ENCODE measurements around the gene SARDH.
A peak's percentile ranks its signal among the peaks of the same experiment; 100 is the strongest.
"Not testable (repeated sequence)": the region's sequence is repeated elsewhere in the genome, so short reads cannot be mapped to it uniquely, and the experiment has no call there.

SARDH gene

DNA sequence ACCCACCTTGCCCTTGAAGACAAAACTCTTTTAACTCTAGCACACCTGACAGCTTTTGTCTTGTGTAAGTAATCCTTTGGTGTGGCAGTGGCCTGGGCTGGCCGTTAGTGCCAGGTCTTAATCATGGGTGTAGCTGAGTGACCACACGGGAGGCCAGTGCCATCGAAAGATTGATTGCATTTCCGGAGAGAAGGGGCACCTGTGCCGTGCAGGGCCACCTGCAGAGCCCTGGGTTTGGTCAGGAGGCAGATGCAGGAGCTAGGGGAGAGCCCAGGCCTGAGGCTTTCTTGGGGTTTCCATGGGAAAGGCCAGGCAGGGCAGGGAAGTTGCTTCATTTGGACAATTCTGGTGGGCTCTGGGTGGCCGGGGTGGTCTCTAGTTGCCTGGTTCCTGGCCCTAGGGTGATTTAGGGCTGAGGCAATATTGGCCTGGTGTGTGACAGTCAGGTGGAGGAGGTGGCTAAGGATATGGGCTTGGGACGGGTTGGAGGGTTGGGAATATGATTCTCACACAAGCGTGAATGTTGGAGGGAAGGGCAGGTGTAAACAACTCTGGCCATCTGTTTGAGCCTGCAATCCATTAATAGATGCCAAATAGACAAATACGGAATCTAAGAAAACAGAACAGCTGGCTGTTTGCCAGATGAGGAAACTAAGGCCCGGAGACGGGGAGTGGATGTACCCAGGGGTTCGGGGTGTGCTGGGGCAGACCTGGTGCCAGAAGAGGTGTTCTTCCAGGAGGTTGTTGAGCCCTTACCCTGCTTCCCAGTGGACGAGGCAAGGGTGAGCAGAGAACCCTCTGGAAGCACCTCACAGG, 97.4 kb downstream of the SARDH start:
- no peak for DNase-seq

DNA sequence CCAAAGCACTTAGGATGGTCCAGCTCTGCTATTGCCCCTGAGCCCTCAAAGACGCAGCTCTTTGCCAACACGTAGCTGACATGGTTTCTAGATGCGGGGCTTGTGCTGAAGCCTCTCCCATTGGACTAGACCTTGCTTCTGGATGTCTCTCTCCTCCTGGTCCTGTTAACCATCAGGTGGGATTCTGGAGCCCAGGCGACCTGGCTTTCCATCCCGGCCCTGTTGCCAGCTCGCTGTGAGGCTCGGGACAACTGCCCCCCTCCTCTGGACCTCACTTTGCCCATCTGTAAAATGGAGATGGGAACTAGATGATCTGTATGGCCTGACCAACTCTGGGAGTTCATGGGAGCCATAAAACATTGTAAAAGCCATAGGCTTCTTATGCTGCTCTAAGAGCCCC, 98.0 kb downstream of the SARDH start:
- no peak for DNase-seq

DNA sequence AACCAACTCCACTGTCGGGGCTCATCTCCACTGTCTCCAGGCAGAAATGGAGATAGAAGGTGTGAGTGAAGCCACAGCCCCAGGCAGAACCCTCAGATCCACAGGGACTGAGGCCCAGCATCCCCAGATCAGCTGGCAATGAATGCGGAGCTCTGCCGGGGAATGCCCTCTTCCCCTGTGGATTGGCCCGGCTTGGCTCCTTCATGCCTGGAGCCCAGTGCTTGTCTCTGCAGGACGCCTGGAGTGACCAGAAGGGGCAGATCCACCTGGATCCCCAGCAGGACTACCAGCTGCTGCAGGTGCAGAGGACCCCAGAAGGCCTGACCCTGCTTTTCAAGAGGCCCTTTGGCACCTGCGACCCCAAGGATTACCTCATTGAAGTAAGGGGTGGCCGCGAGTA, 98.5 kb downstream of the SARDH start:
- no peak for DNase-seq

DNA sequence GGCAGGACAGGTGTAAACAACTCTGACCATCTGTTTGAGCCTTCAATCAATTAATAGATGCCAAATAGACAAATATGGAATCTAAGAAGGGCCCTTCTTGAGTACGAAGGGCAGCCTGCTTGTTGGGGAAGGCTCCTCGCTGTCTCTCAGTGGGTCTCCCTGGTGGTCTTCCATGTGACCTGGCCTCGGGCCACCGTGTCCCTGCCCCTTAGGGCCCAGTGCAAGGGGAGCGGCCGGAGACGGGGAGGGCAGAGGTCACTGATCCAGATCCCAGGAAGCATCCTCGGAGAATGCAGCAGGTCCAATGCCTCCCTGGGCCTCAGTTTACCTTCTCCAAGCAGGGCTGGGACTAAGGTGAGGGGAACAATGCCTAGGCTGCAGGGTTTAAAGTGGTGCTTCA, 99.4 kb downstream of the SARDH start:
- DNase-seq: no peak

DNA sequence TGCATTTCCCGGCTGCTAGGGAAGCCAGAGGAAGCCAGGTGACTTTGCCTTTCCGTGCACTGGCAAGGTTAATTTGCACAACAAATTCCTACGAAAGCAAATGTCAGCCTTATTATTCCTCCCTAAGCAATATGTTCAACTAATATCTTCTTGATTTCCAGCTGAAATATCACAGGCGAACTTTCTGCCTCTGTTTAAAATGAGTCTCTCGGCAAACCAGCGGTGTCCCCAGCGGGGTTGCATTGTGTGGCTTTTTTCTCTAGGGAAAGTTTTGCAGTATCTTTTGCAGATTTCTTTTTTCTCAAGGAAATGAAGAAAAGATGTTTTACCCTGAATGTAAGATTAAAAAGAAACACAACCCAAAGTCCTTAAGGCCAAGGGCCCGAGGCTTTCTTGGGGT, 100.1 kb downstream of the SARDH start:
- DNase-seq: no peak

DNA sequence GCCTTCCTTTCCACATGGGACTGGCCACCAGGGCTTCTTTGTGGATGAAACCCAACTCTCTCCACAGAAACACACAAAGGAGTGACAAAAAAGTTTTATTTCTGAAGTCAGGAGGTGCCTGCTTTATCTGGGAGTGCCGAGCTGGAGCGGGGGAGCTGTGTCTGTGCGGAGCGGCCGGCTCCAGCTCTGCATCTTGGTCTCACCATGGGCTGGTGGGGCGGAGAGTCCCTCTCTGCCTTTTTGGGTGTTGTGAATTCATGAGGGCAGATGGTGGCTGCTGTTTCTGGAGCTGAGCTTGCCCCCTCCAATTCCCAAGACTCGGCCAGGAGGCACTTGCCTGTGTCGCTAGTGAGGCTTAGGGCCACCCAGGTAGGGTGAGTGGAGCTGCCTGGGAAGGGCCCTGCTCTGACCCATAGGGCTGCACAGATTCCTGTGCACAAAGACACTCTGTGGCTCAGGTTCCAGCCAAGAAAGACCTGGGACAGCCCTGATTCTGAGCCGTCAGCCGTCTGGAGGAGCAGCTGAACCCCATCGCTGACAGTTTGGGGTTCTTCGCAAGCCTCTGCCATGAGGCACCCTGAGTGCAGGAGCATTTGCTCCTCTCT, 100.6 kb downstream of the SARDH start:
- DNase-seq: no peak

DNA sequence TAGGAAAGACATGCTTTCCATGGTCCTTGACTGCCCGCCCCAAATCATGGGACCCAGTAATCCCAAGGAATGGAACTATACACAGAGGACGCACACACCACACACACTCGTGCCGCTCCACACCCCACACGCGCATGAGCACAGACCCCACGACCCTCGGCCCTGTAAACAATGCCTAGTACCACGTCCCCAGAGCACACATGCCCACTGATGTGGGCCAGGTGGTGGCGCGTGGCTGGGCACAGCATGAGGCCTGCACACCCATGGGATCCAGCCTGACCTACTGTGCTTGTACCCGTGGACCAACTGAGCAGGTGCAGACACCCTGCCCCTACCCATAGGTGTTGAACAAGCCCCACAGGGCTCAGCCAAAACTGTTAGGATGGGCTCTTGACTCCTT, 101.2 kb downstream of the SARDH start:
- DNase-seq: no peak

DNA sequence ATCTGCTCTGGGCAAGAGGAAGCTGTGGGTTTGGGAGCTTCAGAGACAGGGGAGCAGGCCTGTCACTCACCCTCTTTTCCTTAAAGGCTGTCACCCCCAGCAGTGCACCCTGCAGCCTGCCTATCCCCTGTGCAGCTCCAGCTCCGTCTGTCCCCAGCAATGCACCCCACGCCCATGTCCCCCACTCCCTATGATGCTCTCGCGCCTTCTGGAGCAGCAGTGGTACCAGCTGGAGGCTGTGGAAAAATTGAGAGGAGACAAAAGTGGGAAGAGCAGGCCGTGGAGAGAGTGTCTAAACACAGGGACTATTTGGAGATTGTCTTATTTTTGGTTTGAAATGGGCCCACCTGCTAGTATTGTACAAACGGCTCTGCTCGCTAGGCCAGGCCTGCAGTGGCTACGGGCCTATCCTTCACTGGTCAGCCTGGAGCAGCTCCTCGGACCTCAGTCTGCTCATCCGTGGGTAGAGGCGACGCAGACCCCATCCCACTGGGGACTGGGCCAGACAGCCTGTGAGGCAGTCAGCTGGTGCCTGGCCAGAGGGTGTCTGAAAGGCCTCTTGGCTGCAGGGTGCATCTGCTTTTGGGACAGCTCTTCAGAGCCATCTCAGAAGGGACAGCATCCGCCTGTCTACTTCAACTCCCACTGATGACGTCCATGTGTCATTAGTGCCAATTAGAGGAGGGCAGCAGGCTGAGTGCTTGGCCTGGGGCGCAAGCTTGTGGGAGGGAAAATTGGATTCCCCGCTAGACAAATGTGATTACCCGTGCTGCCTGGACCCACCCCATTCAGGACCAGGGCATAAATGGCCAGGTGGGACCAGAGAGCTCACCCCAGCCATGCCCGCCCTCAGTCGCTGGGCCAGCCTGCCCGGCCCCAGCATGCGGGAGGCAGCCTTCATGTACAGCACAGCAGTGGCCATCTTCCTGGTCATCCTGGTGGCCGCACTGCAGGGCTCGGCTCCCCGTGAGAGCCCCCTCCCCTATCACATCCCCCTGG, 102.3 kb downstream of the SARDH start, which contains the start of gene DBH:
DBH (plus strand) TSS at position 831 of the 999 bp plus-strand sequence; CDS start at position 840, 9 bp downstream.
- DNase-seq: no peak

DNA sequence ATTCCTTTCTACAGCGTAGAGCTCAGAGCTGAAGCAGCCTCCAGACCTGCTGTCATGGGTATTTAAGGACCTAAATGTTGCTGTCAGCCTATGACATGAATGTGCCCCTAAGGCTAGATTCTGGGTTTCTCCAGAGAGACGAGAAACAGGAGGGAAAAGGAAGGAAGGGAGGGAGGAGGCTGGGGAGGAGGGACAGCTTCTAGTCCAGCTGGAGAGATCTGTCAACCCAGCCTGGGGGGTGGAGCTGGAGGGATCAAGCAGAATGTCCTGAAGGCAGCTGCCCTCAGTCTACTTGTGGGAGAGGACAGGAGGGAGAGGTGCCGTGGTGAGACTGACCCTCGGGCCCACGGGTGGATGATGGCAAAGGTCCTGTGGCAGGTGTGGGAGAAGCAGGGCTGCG, 103.1 kb downstream of the SARDH start:
- DNase-seq: no peak

DNA sequence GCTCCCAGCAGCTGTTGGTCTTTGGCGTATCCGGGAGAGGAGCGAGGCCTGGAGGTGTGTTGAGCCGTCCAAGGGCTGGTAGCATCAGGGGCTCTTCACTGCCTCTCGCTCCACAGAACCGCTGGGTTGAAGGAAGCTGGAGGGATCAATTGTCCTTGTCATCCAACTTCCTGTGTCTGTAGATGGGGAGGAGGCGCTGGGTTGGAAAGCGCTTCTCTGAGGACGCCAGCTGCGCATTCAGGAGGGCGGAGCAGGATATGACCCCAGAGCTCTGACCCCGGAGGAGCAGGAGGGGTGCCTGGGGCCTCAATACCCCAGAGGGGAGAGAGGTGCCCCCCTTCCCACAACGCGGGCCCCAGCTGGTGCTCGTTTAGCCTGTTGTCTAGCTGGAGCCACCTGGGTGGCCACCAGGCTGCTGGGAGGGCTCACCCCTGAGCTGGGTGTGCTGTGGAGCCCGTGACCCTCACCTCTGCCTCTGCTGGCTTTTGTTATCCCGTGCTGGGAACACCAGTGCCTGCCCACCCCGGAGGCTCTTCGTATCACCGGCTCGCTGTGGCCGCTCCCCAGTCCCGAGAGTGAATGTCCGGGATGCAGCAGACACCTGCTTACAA, 104.0 kb downstream of the SARDH start:
- no peak for DNase-seq

DNA sequence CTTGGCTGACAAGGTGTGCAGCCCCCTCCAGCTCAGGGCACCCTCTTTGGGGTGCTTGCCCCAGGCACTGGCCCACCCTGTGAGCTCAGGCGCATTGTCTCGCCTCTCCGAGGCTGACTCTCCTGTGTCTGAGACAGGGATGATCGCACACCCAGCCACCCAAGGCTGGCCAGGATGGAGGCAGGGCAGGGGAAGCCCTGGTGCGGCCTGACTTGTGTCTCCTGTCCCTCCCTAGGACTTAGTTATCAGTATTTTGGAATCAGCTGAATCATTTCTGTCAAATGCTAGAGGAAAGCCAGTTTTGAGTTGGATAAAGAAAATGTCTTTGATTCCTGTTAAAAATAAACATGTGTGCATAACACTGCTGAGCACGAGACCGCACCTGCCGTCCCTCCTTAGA, 104.5 kb downstream of the SARDH start:
- DNase-seq: no peak

DNA sequence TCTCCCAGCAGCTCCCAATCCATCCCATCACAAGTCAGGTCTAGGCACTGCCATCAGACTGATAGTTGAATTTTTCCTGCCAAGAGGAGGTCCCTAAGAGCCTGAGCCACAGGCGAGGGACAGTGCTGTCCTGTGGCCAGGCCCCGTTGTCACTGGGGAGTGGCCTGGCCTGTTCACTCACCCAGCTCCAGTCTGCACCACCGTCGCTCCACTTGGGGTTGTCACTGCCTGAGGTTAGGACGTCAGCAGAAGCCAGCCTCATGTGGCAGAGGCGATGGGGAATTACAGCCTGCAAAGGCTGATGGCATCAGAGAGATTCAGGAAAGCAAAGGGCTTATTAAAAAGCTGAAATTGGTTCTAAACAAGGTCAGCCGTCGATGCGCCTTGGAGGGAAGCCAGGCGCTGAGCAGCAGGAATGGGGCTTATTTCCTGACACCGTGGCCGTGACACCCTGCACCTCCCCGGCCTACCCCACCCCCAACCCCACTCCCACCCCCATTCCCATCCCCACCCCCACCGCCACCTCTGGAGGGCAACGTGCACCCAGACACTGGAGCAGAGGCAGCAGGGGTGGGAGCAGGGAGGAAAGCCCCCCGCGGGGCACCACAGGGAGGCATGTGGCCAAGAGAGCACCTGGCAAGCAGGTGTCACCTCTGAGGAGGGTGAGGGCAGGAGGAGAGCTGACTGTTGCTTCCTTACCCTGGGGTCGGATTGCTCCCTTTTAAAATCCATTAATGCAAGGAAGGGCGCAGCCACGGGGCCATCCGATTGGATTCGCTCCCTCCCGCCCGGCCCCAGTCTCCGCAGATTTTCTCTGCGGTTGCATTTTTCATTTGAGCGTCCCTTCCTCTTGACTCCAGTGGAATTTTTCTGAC, 105.1 kb downstream of the SARDH start:
- no peak for DNase-seq

DNA sequence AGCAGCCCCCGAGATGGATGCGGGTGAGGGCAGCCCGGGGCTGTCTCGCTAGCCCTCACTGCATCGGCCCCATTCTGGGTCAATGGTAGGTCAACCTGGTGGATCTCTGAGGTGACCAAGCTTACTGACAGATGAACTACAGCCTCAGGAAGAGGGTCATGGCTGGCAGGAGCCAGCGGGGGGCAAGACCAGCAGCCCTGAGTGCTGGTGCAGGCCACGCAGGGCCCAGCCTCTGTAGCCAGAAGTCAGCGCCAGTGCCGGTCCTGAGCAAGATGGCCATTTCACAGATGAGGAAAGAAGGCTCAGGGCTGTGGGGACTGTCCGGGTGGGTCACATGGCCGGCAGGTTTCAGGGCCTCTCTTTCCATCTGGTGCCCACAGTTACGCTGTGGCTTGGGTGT, 107.0 kb downstream of the SARDH start:
- no peak for DNase-seq

DNA sequence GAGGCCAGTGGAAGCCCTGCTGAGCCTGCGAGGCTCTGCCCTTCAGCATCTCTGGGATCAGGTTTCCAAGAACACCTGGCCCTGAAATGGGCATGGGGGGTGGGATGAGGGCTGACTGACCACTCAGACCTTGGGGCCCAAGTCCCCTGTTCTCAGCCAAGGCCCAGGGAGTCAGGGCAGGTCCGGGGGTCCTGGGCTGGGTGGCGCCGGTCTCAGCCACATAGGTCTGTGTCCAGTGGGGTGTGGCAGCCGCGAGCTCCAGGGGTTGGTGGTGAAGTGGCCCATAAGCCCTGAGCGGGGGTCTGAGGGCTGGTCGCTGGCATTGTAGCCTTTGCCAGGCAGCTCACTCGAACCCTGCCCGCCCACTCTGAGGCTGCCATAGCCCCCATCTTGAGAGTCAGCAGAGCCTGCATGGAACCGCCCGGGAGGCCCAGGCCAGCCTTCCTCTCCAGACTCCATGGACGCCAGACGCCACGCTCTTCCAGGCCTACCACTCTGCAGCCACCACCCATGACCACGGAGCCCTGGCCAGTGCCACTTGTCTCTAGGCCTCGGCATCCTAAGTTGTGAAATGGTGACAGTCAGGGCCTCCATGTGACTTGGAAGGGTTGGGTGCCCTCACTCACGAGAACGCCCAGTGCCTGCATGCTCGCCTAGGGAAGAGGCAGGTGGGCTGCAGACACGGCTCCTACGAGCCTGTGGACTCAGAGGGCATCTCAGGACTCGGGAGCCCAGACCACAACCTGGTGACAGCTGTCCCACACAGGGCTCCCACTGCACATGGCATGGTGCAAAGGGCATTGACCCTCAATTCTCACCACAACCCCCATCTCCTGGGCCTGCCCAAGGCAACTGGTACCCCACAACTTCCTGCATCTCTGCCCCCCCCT, 108.7 kb downstream of the SARDH start:
- DNase-seq: no peak

DNA sequence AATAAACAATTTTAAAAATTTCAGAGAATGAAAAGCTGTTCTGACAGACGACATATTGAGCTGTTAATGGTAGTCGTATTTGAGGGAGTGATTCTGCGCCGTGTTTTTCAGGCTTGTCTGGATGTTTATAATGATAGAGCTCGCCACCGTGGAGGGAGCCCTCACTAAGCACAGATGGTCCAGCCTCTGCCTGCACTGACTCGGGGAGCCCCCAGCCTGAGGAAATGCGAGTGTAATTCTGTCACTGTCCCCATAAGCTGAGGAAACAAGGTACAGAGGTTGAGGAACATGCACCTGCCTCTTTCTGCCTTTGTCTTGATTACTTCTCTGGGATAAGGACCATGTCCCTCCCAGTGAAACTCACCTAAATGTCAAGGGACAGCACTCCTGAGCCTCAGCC, 109.4 kb downstream of the SARDH start:
- no peak for DNase-seq

DNA sequence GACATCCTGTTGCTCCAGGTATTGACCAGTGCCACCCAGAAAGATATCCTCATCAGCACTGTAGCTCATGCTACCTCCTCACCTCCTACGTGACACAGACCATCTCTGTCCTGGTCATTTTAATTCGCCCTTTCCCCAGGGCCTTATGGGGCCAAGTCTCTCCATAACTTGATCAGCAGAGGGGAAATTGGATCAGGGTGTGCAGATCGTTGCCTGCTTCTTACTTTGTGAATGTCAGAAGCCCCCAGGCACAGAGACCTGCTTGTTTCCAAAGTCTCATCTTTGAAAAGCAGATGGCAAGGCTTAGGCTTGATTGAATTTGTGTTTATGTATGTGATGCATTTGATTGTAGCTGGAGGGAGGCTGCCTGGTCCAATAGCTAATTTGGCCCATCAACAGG, 110.8 kb downstream of the SARDH start:
- DNase-seq: no peak

DNA sequence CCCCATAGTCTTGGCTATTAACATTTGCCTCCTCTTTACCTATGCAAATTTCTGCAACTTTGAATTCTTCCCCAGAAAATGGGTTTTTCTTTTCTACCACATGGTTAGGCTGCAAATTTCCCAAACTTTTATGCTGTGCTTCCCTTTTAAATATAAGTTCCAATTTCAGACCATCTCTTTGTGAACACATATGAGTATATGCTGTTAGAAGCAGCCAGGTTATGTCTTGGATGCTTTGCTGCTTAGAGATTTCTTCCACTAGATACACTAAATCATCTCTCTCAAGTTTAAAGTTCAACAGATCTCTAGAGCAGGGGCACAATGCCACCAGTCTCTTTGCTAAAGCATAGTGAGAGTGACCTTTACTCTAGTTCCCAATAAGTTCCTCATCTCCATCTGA, 112.1 kb downstream of the SARDH start:
- DNase-seq: not testable (repeated sequence)

DNA sequence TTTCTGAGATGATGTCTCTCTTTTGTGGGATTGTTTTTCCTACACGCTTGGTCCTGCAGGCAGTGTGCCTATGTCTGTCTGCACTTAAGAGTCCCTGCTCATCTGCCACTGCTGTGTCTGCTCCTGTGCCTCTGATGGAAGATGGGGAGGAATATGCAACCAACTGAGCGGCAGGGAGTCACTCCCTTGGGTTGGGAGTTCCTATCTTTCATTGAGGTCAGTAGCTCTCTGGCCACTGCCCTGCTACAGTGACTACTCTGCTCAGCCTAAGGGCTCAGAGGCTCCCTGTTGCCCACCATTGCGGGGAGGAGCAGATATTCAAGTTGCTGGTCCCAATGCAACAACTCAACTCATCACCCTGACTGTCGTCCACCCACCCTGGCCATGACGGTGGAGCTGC, 115.6 kb downstream of the SARDH start:
- DNase-seq: no peak

DNA sequence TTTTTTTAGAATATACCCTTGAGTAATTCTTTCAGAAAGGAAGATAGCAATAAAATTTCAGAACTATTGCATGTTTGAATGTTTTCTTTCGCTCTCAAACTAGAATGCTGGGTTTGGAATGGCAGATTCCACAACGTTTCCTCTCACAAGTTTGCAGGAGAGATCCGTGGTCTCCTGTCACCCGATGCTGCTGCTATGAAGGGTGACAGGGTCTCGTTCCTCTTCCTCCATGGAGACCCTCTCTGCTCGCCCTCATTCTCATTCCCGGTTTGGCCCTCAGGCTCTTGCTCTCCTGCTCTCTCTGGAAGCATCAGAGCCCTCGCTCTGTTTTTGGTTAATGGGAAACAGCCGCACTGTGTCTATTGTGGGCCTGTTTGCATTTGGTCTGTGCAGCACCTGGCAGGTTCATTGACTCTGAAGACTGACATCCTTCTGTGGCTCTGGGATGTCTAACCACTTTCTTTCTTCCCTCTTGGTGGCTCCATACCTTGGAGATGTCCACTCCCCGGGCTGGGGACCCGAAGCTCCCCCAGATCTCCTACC, 116.4 kb downstream of the SARDH start:
- DNase-seq: no peak

DNA sequence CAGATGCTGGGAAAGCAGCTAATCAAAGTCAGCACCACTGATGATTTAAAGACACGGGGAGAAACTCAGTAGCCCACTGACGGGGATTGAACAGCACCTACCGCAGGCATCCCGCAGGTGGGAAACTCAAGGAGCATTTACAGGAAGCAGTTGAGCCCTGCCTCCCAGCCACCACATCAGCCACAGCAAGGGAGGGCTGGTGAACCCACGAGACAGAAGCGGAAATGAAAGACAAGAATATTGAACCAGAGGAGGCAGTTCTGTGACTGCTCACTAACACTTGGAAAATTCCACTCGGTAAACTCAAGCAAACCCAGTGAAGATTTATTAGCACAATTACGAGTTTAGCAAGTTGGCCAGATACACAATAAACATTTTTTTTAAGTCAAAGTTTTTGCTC, 118.4 kb downstream of the SARDH start:
- peak; percentile 16 for DNase-seq

DNA sequence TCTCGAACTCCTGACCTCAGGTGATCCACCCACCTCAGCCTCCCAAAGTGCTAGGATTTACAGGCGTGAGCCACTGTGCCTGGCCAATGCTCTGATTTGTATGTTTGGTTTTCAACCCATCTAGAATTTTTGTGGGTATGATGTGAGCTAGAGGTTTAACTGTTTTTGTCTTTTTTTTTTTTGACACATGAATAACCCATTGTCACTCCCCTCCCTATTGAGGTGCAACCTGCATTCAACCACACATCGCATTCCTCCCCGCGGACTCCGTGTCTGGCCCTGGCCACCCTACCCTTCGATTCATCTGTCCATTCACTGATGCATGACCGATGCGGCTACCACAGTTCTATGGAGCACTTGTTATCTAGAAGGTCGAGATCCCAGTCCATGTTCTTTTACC, 119.4 kb downstream of the SARDH start:
- no peak for DNase-seq

All from stimulated activated naive CD4-positive, alpha-beta T cell treated with Interleukin-2 at 50 U/mL for 16 hours (primary cell).